NCI-H2227 treated with DMSO at 0.1 percent for 48 hours (cell line): ENCODE results near the gene TNF.
"Not testable (repeated sequence)": the region's sequence is repeated elsewhere in the genome, so short reads cannot be mapped to it uniquely, and the experiment has no call there.

Source experiments
- DNase-seq: peaks from one replicate; lab custom pipeline; 2025; lab: John Stamatoyannopoulos, UW

TNF gene

DNA sequence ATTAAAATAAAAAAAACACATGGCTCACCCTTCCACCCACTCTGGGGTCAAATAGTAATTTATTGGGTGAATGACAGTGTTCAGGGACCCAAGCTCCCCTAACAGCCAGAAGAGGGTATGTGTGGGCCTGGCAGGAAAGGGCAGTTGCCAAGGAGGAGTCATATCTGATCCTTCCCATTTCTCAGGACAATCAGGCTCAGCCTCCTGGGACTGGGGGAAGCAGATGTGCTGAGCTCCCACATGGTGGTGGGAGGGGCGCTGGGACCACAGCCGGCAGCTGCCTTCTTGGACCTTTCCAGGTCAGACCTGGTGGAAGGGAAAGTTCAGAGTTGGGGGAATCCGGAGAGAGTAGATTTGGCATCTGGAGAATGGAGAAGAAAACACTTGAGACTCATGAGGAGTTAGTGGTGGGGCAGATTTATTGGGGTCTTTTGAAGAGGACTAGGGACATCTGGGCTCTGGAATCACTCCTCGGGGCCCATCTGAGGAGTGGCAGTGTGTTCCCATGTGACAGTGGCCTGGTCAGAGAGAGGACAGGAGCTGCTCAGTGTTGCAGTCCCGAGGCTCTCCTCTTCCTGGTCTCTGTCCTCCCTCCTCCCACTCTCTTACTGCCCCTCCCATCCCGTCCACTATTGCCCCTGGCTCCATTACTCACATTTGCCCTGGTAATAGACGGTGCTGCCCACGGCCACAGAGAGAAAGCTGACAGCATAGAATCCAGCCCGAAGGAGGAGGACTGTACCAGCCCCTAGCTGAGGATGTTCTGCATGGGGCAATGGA is 13.7 kb downstream of the TNF start:
- DNase-seq, result no peak

- not testable (repeated sequence) for DNase-seq
Observed at GRCh38 chr6:31590691-31591090, 15.3 kb downstream of the TNF start.

GRCh38 chr6:31592396-31592771 is 17.0 kb downstream of the TNF start:
- DNase-seq, result no peak

GRCh38 chr6:31597006-31597405 is 21.6 kb downstream of the TNF start:
- DNase-seq, result peak; percentile 48

DNA sequence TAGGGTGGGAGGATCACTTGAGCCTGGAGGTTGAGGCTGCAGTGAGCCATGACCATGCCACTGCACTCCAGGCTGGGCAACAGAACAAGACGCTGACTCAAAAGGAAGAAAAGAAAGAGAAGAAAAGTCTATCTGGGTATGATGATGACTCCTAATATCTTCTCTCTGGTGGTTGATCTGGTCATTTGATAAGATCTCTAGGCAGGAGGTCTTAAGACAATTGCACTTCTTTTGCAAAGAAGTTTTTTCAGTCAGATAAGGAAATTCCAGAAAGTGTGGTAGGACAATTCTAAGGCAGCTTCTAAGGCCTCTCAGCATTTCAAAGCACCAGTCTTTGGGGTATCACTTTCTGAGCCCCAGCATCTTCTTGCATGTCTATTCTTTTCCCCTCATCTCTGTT is 32.0 kb downstream of the TNF start:
- no peak for DNase-seq

DNA sequence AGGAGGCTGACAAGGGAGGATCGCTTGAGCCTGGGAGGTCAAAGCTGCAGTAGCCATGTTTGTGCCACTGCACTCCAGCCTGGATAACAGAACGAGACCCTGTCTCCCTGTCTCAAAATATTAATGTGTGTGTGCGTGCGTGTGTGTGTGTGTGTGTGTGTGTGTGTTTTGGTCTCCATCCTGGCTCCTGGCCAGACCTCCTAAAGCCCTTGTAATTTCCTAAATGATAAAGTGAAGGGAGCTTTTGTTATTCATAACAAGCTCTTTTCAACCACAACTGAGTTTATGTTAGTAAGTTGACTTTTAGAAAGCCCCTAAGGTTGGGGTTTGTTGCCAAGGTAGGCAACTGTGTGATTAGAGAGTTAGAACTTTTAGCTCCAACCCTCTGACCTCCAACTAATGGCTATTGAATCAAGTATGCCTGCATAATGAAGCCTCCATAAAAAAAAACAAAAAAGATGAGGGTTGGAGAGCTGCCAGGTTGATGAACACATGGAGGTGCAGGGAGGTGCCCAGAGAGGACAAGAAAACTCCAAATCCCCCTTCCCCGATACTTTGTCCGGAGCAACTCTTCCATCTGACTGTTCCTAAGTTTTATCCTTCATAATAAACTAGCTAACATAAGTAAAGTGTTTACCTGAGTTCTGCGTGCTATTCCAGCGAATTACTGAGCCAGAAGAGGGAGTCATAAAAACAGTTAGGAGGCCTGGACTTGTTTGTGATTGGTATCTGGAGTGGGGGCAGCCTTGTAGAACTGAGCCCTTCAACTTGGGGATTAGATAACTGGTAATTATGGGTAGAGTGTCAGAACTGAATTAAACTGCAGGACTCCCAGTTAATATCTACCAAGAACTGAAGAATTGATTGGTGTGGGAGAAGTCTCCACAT is 34.4 kb downstream of the TNF start:
- DNase-seq, result peak; percentile 62

- no peak for DNase-seq
Observed at GRCh38 chr6:31610968-31611367, 35.6 kb downstream of the TNF start.

DNA sequence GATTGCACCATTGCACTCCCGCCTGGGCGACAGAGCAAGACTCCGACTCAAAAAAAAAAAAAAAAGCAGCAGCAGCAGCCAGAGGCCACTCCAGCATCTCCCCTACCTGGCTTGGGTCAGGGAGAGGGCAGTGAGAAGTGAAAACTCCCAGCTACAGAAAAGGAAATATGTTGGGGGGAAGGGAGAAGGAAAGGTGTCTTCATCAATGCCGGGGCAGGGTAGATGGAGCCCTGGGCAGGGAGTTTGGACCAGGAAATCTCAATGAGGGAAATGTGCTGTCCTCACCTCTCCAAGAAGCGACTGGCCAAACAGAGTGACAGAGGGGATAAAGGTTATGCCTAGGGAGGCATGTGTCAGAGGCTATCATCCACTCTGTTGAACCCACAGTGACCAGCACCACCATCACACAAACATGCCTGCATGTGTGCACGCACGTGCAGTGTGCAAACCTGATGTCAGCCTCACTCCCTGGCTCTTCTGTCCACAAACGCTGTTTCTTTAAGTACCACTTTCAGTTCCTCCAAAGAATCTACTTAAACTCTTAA is 38.8 kb downstream of the TNF start:
- DNase-seq, result no peak

DNA sequence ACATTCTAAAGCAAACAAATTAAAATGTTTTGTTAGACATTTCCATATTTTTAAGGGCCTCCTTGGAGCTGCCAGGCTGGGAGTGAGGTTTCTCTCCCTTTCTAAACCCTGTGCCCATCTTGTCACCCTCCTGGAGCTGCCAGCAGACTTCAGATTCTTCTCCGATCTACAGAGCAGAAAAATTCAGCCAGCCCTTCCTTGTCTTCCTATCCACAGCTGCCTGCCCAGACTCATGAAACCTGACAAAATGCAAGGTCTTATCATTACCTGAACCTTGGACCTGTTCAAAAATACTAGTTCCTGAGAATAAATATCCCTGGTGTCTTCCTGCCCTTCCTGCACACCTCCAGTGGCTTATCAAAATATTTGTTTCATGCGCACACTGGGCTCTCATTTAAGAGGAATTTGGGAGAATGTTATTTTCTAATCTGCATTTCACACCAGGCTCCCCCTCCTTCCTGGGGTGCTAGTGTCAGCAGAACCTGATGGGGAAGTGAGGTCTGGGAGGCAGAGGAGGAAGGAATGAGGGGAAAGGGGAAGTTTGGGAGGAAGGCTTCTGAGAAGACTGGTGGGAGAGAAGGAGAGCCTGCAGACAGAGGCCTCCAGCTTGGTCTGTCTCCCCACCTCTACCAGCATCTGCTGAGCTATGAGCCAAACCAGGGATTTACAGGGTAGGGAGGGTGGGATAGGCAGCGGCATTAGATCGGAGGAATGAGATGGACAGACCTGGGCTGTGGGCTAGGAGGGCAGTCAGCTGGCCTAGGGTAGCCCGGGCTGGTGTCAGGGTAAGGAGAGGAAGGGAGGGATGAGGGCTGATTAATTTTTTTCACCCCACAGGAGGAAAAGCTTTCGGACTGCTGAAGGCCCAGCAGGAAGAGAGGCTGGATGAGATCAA is 39.6 kb downstream of the TNF start, which contains the start of gene AIF1:
Gene AIF1, plus strand, starts transcription at position 551 of the 895 bp plus-strand sequence. Its CDS starts 96 bp downstream, at position 647.
- DNase-seq, result no peak

- no peak for DNase-seq
Observed at GRCh38 chr6:31615748-31616147, 40.4 kb downstream of the TNF start.

- DNase-seq, result no peak
Observed at GRCh38 chr6:31617010-31617409, 41.6 kb downstream of the TNF start.

GRCh38 chr6:31619805-31620585 is 44.6 kb downstream of the TNF start:
- DNase-seq, result peak; percentile 99

GRCh38 chr6:31620586-31621319 is 45.4 kb downstream of the TNF start, which contains the start of gene PRRC2A:
PRRC2A (plus strand) TSS chr6:31620715; CDS start chr6:31622790, 2,075 bp downstream.
- DNase-seq, result peak; percentile 81

GRCh38 chr6:31621320-31621939 is 46.1 kb downstream of the TNF start:
- no peak for DNase-seq

DNA sequence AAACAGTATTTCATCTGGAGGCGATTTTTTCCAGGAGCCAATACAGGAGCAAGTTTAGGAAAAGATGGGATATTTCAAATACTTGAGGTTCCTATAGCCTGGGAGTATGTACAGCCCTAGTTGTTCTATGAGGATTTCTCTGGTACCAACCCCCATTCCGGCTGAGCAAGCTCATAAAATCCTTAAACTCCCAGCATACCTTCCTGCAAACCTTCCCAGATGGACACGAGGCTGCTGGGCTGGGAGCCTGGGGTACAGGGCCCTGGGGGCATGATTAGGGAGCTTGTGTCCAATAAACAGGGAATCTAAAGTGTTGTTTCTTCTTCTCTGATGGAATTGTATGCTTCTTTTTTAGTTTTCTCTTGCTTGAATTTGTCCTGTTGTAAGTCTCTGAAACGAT is 46.6 kb downstream of the TNF start:
- no peak for DNase-seq

- no peak for DNase-seq
Observed at GRCh38 chr6:31622684-31623091, 47.3 kb downstream of the TNF start.

GRCh38 chr6:31624070-31624469 is 48.7 kb downstream of the TNF start:
- DNase-seq, result no peak

DNA sequence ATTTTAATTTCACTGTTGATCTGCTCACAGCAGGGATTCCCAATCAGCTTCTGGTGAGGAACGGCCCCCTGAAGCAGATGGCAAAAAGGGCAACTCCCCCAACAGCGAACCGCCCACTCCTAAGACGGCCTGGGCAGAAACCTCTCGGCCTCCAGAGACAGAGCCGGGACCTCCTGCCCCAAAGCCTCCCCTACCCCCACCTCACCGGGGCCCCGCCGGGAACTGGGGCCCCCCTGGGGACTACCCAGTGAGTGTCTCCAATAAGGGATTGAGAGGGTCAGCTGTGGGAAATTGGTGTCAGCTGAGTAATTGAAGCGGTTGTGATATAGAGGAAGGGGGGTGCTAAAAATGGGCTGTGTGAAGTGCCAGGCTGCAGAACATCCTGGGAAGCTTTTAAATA is 51.6 kb downstream of the TNF start:
- DNase-seq, result no peak

- DNase-seq, result no peak
Observed at GRCh38 chr6:31627690-31628287, 52.4 kb downstream of the TNF start.
